HG03558 (cell line): ENCODE measurements around the gene ZBTB2.

Source experiments
- ATAC-seq: cut with Tn5 transposase; IDR thresholded peaks from one replicate; pipeline ENCODE4 v1.9.1; 2021; ENCODE audit warnings: moderate number of reproducible peaks; ENCODE audit not compliant: unreplicated experiment; ENCODE audit errors: extremely low read depth

The ZBTB2 gene, protein sequence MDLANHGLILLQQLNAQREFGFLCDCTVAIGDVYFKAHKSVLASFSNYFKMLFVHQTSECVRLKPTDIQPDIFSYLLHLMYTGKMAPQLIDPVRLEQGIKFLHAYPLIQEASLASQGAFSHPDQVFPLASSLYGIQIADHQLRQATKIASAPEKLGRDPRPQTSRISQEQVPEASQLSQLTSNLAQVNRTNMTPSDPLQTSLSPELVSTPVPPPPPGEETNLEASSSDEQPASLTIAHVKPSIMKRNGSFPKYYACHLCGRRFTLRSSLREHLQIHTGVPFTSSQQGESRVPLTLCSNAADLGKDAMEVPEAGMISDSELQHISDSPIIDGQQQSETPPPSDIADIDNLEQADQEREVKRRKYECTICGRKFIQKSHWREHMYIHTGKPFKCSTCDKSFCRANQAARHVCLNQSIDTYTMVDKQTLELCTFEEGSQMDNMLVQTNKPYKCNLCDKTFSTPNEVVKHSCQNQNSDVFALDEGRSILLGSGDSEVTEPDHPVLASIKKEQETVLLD

DNA sequence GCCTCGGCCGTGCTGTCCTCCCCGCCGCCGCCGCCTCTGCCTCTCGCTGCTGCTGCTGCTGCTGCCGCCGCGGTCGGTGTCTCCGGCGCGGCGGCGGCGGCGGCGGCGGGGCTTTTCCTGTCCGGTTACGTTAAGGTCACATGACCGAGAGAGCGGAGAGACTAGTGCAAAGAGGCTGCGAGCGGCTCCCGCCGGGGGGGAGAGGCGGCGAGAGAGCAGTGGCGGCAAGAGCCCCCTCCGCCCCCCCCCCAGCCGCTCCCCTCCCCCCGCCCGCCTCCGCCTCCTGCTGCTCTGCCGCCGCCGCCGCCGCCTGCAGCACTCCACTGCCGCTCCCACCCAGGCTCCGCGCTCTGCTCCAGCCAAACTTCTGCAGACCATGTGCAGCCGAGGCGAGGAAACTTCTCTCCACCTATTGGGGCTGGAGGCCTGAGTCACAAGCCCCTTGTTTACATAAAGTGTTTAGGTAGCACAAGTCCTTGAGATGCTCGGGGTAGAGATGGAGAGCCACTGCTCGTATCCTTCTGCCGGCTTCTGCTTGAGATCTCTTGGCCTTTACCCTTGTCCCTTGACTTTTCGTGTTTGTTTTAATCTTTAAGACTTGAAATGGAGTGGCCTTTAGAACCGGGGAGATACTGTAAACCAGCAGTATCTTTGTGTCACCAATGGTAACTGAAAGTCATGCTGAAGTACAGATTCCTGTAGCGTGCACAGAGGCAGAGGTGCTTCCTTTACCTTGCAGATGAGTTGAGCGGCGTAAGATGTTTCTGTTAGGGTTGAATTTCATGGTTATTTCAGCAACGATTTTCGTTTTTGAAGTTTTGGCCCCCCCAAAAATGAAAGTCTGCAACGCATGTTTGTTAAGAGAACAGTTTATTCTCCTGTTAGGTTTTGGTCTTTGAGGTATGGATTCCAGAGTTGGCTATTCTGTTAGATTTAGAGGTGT, at the start of gene ZBTB2:
ZBTB2 (minus strand) TSS at position 89 of the 943 bp plus-strand sequence. CDS start 17,922 bp downstream, outside the sequence.
- ATAC-seq = no peak

DNA sequence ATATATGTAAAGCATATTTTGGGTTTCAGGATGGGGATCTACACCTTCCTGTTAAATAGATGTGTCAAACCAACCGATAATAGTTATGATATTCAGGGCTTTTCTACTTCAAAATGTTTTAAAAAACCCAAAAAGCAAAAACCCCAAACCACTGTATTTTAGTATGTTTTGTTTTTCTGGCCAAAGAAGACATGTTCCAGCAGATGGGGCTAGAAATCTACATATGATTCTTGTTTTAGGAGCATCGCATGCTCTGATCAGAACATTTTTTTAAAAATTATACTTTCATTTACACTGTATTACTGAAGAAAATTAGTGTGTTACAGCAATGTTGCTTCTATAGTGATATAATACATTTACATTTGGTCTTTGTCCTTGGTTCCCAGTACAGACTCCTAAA, 49.6 kb upstream of the ZBTB2 start:
- no peak for ATAC-seq

DNA sequence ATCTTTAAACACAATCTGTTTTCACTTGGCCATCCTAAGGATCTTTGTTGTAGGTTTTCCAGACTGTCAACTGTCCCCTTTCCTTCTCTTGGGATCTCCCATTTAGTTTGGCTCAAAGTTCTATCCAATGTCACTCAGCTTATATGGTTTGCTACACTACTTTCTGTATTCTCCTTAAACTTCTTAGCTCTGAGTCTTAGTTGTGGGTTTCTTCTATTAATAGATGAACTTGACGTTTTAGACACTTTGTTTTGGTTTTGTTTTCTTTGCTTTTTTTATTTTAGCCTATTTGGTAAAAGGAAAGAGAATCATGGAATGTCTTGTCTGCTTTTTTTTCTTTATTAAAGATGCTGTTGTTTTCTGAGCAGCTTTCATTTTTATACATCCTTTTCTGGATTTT, 49.1 kb upstream of the ZBTB2 start:
- no peak for ATAC-seq

DNA sequence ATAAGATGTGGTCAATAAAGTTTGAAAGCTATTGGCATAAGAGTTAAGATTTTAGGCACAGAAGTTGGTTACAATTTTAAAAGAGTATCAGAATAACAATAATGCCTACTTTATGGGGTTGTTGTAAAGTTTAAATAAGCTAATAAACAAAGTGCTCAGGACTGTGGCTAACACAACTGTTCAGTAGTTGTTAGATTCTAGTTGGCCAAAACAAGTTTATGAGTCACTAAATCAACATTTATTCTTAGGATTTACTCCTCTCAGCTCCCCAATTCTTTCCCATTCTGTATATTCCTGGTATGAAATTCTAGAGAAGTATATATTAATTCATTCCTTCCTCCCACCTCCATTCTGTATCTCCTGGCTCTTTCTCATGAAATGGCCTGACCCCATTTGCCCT, 46.0 kb upstream of the ZBTB2 start:
- no peak for ATAC-seq

DNA sequence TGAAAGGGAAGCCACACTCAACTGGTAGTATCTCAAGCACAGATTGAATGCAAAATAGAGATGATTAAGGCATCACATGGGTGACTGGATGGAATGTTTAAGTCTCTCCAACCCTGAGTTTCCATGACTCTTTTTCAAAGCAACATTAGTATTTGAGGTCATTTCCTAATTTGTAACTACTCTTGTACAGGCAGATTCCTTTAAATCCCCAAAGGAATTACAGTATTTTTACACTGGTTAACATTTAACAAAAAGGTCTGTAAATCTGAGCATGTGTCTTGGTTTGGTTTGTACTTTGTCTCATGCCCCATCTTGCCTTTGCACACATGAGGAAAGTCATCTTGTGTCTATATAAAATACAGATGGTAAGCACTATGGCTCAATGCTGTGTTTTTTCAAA, 45.4 kb upstream of the ZBTB2 start:
- no peak for ATAC-seq

DNA sequence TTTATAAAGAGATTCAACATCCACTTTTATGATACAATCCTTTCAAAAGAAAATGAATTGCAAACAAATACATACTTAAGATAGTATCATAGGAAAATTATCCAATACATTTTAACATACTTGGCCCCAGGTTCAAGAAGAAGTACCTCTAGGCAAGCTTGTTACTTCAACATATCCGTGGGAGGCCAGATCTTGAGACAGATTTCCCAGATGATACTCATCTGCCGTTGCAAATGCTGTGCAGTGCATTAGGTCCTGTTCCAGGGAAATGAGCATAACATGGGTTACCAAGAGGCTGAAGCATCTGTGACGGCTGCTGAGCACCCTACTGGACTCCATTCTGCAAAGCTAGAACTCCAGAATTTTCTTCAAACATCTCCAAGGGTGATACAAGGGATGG, 44.9 kb upstream of the ZBTB2 start:
- no peak for ATAC-seq

DNA sequence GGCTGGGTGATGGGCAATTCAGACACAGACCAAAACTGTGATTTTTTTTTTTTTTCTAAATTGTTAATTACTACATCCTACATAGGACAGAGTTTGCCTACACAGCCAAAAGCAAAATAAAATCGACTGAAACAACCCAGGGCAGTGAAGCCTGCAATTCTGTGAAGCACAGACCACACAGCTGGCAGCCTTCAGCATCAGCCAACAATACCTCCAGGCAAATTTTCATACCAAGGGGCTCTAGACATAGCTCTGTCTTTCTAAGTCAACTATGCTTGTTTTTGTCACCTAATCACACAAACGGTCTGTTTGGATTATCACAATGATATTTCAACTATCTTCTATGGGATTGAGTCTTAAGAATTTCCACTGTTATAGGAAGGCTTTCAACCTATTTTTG, 43.0 kb upstream of the ZBTB2 start:
- ATAC-seq = no peak

DNA sequence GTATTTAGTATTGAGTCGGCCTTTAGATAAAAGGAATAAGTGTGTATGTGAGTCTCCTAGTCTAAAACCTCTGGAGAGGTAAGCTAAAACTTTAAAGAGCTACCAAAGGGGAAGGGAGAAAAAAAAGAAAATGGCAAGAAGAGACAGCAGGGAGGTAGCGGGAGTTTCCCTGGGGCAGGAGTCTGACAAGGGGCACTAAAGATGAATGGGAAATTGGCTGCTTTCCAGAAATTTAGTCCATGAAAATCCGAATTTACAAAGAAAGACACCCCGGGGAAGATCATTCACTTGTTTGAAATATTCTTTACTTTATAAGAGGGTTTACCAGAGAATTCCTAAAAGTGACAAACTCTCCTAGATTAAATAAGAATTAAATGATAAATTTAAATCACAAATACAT, 41.3 kb upstream of the ZBTB2 start:
- ATAC-seq = no peak

DNA sequence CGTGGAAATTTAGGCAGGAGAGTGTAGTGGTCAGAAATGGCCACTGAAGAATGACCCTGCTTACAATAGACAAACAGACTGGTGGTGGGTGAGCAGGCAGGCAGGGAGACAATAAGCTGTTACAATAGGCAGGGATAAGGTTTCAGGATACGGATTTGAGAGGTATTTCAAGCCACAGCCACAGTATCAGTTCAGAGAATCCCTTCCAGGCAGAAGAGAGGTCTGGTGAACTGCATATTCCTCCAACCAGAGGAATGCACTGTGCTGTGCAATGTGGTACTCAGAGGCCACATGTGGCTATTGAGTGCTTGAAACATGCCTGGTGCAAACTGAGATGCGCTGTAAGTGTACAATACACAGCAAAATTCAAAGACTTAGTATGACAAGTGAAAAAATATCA, 40.0 kb upstream of the ZBTB2 start:
- ATAC-seq = no peak

DNA sequence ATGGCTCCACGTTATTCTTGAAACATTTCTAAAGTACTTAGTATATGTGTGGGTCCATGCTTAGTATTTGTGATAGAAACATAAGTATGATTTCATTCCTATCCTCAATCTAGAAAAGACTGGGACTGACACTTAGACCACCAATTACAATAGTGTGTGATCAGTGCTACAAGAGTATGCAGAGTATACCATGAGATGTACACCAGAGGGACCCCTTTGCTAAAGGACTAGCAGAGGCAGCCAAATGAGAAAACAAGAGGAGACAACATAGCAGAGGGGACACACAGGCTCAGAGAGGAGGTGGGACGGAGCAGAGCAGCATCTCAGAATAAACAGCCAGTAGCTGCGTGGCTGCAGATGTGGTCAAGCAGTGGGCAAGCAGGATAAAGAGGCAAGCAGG, 39.5 kb upstream of the ZBTB2 start:
- ATAC-seq = no peak

DNA sequence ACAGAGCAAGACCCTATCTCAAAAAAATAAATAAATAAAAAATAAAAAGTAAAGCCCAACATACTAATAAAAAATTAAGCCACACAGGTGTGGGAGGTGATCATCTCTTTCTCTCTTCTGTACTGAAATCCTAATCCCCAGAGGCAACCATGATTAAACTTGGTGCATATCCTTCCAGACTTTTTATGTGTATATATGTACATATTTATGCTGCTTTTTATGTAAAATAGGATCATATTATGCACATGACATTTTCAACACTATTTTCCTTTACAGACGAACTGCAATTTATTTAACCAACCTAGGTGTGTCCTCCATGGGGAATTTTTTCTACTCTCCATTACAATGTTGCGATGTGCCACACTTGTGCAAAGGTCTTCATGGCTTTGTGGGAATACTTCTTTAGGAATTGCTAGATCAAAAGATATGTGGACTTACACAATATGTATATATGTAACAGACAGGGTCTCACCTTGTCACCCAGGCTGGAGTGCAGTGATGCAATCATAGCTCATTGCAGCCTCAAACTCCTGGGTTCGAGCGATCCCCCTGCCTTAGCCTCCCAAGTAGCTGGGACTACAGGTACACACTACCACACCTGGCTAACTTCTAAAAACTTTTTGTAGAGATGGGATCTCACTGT, 36.9 kb upstream of the ZBTB2 start:
- ATAC-seq = no peak

DNA sequence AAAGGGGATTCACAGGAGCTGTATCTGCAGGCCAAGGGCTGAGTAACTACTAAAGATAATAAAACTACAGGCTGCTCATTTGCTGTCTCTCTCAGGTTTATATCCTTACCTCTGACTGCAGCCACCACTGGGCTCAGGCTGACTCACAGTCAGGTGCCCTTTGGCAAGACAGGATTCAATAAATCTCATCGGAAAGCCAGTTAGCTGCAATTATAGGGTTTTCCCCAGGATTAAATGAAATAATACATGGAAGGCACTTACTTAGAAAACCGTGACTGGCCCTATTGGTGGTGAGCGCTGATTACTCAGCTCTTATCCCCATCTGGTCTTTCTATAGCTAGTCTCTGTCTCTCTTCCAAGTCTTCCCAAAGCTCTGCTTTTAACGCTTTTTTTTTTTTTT, 34.2 kb upstream of the ZBTB2 start:
- no peak for ATAC-seq

DNA sequence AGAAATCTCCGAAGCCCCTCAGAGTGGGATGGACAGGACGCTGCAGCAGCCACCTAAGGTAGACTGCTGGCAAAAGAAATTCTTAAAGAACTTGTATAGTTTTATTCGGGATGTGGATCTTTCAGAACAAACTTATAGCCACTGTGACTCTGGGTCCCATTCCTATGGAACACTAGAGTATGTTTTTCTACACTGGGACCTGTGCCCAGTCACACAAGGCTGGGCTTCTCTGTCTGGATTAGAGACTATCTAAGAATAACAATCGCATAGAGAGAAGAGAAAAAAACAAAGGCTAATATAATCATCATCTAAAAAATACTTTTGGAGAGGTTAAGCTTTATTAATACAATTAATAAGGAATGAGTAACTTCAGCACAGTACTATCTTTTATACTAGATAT, 31.6 kb upstream of the ZBTB2 start:
- ATAC-seq = no peak

DNA sequence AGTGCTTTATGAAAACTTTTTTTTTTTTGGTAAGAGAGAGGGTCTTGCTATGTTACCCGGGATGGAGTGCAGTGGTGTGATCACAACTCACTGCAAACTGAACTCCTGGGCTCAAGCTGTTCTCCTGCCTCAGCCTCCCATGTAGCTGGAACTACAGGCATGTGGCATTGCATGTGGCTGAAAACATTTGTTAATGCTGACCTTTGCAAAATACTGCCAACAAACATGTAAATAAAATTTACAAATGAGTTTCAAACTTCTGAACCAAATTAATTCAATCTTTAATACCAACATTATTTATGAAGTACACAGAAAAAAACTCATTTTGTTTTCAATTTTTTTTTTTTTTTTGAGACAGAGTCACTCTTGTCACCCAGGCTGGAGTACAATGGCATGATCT, 26.1 kb upstream of the ZBTB2 start:
- no peak for ATAC-seq

DNA sequence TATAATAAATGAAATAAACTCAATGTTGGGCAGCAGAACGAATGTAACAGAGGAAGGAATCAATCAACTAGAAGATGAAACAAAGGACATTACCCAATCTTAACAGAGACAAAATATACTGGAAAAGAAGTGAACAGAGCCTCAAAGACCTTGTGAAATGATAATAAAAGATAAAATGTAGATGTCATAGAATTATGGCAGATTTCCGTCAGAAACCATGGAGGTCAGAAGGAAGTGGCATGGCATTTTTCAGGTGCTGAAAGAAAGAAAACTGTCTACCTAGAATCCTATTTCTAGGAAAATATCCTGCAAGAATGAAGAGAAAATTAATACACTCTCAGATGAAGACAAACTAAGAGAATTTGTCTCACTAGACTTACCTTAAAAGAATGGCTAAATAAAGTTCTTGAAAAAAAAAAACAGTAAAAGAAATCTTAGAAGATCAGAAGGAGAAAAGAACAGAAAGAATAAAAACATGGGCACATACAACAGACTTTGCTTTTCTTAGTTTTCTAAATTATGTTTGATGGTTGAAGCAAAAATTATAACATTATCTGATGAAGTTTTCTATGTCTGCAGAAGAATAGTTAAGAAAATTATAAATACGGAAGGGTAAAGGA, 23.4 kb upstream of the ZBTB2 start:
- ATAC-seq = no peak

DNA sequence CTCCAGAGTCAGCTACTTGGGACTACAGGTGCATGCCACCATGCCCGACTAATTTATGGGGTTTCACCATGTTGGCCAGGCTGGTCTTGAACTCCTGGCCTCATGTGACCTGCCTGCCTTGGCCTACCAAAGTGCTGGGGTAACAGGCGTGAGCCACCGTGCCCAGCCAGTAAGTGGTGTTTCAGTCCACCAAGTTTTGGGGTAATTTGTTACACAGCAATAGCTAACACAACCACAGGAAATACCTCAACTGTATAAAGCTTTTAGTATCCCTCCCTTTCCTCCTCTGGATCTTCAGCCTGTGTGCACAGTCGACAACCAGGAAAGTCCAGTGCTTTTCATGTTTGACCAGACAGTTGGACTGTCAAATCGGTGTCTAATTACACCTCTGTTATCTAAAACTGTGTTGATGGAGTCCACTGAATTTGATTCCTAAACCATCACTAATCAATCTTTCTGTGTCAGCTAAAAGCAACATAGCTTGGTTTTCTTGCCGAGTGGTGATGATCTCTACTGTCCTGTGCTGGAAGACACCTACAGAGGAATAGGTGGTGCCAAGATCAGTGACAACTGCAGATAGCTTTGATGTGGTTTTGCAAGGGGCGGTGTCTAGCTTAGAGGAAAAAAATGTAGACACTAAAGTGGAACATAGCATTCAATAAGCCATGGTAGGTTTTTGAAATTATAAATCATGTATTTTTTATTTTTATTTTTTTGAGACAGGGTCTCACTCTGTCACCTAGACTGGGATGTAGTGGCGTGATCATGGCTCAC, 22.2 kb upstream of the ZBTB2 start:
- no peak for ATAC-seq

DNA sequence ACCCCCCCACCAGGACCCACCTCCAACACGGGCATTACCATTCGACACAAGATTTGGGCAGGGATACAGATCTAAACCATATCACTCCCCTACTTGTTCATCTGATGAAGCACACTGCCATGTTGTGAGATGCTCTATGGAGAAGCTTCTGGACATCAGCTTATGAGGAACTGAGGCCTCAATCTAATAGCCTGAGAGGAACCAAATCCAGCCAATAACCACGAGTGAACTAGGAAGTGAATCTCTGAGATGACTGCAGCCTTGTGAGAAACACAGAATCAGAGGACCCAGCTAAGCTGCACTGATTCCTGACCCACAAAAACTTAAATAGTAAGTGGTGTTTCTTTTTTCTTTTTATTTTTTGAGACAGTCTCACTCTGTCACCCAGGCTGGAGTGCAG, 21.6 kb upstream of the ZBTB2 start:
- ATAC-seq = no peak

DNA sequence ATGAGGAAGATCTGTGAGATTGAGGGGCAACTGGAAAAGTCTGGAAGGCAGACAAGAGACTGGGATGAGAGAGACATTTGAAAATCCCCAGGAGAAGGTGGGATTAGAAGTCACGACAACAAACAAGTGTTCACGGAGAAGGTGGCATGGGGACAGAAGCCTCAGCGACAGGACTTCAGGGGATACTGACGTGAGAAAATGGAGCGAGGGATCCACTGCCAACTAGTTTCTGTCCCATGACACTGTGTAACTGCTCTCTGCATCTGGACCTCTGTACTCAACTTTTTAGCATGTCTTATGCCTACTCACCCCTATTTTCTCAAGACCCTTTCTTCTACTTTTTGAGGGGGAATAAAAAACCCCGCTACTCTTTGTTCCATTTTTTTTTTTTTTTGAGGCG, 18.3 kb upstream of the ZBTB2 start:
- no peak for ATAC-seq

DNA sequence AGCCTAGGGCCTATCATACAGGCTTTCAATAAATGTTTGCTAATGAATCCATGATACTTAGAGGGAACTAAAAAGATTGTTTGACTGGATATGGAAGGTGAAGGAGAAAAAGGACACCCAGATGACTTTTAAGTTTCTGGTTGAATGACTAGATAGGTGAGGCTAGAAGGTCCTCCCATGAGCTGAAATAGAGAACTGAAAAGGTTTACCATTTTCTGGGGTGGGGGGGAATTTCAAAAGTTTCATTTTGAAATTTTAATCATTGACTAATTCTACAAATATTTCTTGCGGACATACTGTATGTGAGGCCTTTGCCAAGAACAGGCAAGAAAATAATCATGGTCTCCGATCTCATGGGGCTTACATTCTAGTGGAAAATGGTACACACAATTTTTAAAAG, 17.9 kb upstream of the ZBTB2 start:
- ATAC-seq = peak; percentile 55

DNA sequence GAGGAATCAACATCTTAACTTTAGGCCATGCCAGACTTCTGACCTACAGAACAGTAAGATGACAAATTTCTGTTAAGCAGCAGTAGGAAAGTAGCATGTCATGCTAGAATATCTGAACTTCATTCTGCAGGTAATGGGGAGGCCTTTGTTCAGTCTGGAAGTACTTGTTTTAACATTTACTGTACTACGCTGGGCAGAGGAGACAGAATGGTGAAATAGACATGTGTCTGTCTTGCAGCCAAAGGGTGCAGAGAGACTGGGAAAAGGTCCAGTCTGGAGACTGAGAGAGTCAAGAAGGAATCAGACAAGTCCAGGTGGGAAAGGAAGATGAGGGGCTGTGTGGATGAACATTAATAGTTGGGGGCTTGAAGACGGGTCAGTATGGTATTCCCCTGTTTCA, 17.5 kb upstream of the ZBTB2 start:
- no peak for ATAC-seq
